ENCODE data around the gene LGI4. TPM values are rescaled to one million over a fixed set of nuclear protein-coding genes. Genes with fewer than 3 reads are reported as not detected.

Gene LGI4
- total RNA-seq, 2 donors from 2014 or later, result 1.6 to 3.9 TPM

DNA sequence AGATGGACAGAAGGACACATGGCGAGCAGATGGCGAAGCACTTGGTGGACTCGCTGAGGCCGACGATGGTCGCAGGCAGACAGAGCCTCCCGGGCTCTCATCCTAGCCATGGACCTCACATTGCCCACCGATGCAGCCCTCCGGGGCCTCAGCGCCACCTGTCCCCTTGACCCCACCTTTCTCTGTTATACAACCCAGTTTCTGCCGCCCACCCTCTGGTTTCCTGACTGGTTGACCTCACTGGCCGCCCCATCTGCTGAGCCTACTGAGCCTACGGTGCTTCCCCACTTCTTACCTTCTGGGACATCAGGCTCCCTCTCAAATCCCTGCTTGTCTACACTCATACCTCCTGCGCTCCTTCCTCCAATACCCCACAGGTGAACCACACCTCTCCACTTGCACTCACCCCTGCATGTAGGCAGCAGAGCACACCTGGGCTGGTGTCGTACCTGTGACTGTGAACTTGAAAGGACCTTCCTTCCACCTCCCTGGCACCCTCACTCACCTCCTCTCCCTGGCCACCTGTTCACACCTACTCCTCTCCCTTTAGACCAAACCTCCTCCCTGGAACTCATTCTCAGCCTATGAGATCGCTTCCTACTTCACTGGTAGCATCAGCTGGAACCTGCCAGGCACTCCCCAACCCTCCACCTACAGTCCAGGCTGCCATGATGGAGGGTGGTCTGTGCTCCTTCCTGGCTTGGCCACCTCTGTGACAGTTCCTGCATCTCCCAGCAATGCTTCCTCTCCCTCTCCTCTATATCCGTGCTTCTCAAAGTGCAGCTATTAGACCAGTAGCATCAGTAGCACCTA, 57.2 kb downstream of the LGI4 start:
- WGBS, 2 donors, result 90 to 94% methylated on average over 17 of the region's 17 CpGs
- TF ChIP-seq, protein P1, sequence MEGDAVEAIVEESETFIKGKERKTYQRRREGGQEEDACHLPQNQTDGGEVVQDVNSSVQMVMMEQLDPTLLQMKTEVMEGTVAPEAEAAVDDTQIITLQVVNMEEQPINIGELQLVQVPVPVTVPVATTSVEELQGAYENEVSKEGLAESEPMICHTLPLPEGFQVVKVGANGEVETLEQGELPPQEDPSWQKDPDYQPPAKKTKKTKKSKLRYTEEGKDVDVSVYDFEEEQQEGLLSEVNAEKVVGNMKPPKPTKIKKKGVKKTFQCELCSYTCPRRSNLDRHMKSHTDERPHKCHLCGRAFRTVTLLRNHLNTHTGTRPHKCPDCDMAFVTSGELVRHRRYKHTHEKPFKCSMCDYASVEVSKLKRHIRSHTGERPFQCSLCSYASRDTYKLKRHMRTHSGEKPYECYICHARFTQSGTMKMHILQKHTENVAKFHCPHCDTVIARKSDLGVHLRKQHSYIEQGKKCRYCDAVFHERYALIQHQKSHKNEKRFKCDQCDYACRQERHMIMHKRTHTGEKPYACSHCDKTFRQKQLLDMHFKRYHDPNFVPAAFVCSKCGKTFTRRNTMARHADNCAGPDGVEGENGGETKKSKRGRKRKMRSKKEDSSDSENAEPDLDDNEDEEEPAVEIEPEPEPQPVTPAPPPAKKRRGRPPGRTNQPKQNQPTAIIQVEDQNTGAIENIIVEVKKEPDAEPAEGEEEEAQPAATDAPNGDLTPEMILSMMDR (IDR thresholded peaks at IDR 0.05), result no peak
- TF ChIP-seq POLR2A (IDR thresholded peaks at IDR 0.05), result no peak
- Histone ChIP-seq H3K4me1 (no peaks in the 10 kb centered on the region), H3K9me3 (no peaks in the 10 kb centered on the region), H3K4me3 (no peak overlapping the region), H3K27ac (no peak overlapping the region), H3K36me3 (replicated peaks in 1 of 2; ENCODE audit: insufficient read depth in 1 of 2, low read depth in 2 of 2) (no peaks in the 10 kb centered on the region), H3K27me3 (no peaks in the 10 kb centered on the region)
- intact Hi-C loops (cut with DNase I), result no loop called here
- DNase-seq (no peak), ATAC-seq (no peak)

DNA sequence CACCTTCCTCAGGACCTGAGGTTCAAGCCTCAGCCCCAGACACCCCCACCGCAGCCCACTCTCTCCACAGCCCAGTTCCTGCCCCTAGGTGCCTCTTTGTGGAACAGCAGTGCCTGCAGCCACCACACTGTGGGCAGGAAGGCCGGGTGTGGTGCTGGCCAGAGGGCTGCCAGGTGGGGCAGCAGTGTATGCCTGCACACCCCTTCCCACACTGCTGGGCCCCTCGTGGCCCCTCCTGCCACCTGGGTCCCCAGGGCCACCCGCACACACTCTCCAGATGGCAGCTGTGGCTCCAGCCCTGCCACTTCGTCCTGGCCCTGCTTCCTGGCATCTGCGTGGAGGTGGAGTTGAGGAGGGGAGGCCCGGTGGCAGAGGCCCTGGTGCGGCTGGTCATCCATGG, 58.2 kb downstream of the LGI4 start:
- no peaks in the 10 kb centered on the region for H3K27me3 ChIP-seq
- intact Hi-C loops (cut with DNase I), result no loop called here
- no peak overlapping the region for H3K4me3 ChIP-seq

DNA sequence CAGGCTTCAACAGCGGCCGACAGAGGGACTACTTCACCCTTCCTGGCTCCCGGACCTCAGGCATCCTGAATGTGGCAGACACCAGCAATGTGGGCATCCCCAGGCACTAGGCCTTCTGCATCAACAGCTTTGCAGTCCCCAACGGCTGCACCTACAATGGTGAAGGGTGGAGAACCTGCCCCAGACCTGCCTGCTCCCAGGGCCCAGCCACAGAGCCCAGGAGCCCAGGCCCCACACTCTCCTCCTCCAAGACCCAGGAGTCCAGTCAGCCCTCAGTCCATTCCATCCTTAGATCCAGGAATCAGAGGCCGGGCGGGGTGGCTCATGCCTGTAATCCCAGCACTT, 58.9 kb downstream of the LGI4 start:
- H3K27me3 ChIP-seq, result no peaks in the 10 kb centered on the region
- H3K27ac ChIP-seq, result no peak overlapping the region
- no peaks in the 10 kb centered on the region for H3K9me3 ChIP-seq
- TF ChIP-seq, protein P1 (IDR thresholded peaks at IDR 0.05), result no peak
- no peak for TF ChIP-seq POLR2A (IDR thresholded peaks at IDR 0.05)
- H3K4me3 ChIP-seq, result no peak overlapping the region
- H3K36me3 ChIP-seq (replicated peaks in 1 of 2; ENCODE audit: insufficient read depth in 1 of 2, low read depth in 2 of 2), result no peaks in the 10 kb centered on the region
- no peaks in the 10 kb centered on the region for H3K4me1 ChIP-seq
- intact Hi-C loops (cut with DNase I), result no loop called here
- WGBS, 2 donors, result 96 to 100% methylated on average over 2 to 6 of the region's 6 CpGs
- ATAC-seq (no peak), DNase-seq (no peak)

More for the DNA sequence above, 58.2 kb downstream of the LGI4 start:
- no peak for ATAC-seq
- no peaks in the 10 kb centered on the region for H3K36me3 ChIP-seq (replicated peaks in 1 of 2; ENCODE audit: insufficient read depth in 1 of 2, low read depth in 2 of 2)
- H3K27ac ChIP-seq, result no peak overlapping the region
- H3K4me1 ChIP-seq, result no peaks in the 10 kb centered on the region
- H3K9me3 ChIP-seq, result no peaks in the 10 kb centered on the region
- no peak for TF ChIP-seq POLR2A (IDR thresholded peaks at IDR 0.05)
- TF ChIP-seq, protein P1 (IDR thresholded peaks at IDR 0.05), result no peak
- WGBS, 2 donors, result 53 to 87% methylated on average over 4 to 8 of the region's 8 CpGs
- DNase-seq, result no peak

DNA sequence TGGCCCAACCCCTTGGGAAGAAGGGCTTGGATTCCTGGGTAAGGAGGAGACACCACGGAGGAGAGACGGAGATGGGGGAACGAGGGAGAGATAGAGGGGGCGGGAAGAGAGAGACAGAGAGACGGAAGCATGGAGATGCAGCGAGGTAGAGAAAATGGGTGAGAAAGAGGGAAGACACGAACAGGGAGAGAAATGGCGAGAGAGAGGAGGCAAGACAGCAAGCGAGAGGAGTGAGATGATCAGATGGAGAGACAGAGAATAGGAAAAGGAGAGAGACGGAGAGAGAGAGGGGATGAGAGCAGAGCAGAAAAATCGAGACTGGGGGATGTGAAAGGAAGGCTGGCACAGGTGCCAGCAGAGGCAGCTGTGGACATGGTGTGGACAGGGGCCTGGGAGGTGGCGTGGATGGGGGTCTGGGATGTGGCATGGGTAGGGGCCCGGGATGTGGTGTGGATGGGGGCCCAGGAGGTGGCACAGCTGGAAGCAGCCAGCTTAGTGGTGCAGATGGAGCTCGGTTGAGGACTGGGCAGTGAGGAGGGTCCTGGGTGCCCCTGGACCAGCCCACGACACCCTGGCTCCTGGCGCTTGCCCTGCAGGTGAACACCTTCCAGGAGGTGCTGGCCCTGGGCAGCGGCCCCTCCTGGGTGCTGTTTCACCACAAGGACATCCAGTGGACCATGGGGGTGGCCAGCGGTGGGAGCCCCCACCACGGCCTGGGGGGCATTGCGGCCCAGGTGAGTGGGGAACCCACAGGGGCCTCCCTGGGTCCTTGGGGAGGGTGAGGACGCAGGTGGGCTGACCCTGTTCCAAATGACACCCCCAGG, 59.4 kb downstream of the LGI4 start:
- Histone ChIP-seq H3K36me3 (replicated peaks in 1 of 2; ENCODE audit: insufficient read depth in 1 of 2, low read depth in 2 of 2) (no peaks in the 10 kb centered on the region), H3K4me1 (no peaks in the 10 kb centered on the region), H3K27me3 (no peaks in the 10 kb centered on the region), H3K4me3 (no peak overlapping the region), H3K27ac (no peak overlapping the region), H3K9me3 (peaks cover 0 to 3% (median 0%) of the 10 kb centered on the region in 3 donors)
- WGBS, 2 donors, result 82 to 88% methylated on average over 17 to 21 of the region's 21 CpGs
- intact Hi-C loops (cut with DNase I), result no loop called here
- ATAC-seq (no peak), DNase-seq (no peak)
- TF ChIP-seq, protein P1 (IDR thresholded peaks at IDR 0.05), result no peak
- TF ChIP-seq POLR2A (IDR thresholded peaks at IDR 0.05), result no peak

Small RNAs within 50 kb of the gene (small RNA-seq; reads per million reads assigned to genes)
- gene AC020907.2, result not detected

Other genes with a start within 250 kb of the LGI4 start
- 1 to 10 TPM in 1 of 2 donors, under 1 TPM in 1; 0.66 to 2.6 TPM for gene ZNF30, start 208.2 kb downstream of the LGI4 start, total RNA-seq
- gene ZNF792, start 170.8 kb downstream of the LGI4 start, total RNA-seq, result 1 to 10 TPM; 4.0 to 7.0 TPM
- 10 to 100 TPM; 90.8 to 94.9 TPM for gene GRAMD1A, start 134.7 kb downstream of the LGI4 start, total RNA-seq
- 10 to 100 TPM in 1 of 2 donors, 1 to 10 TPM in 1; 2.3 to 23.6 TPM for gene SCN1B, start 104.6 kb downstream of the LGI4 start, total RNA-seq
- gene HPN, start 93.3 kb downstream of the LGI4 start, total RNA-seq, result 100 to 1,000 TPM; 135 to 289 TPM
- 10 to 100 TPM; 13.5 to 51.6 TPM for gene FXYD3, start 19.2 kb downstream of the LGI4 start, total RNA-seq
- 1 to 10 TPM; 1.6 to 9.1 TPM for gene FXYD1, start 3.8 kb upstream of the LGI4 start, total RNA-seq
- gene FXYD7, start 8.2 kb upstream of the LGI4 start, total RNA-seq, result 1 to 10 TPM in 1 of 2 donors, under 1 TPM in 1; 0.52 to 1.3 TPM
- gene FXYD5, start 19.7 kb upstream of the LGI4 start, total RNA-seq, result 10 to 100 TPM; 11.5 to 17.1 TPM
- gene FAM187B, start 93.7 kb upstream of the LGI4 start, total RNA-seq, result not detected
- gene LSR, start 113.9 kb upstream of the LGI4 start, total RNA-seq, result 10 to 100 TPM; 67.5 to 80.1 TPM
- gene USF2, start 133.9 kb upstream of the LGI4 start, total RNA-seq, result 10 to 100 TPM; 76.8 to 91.3 TPM
- not detected for gene HAMP, start 147.5 kb upstream of the LGI4 start, total RNA-seq
- gene MAG, start 157.1 kb upstream of the LGI4 start, total RNA-seq, result 1 to 10 TPM in 1 of 2 donors, not detected in 1; 1.6 TPM
- gene CD22, start 194.1 kb upstream of the LGI4 start, total RNA-seq, result 1 to 10 TPM in 1 of 2 donors, under 1 TPM in 1; 0.52 to 3.0 TPM
- 1 to 10 TPM; 1.6 to 2.3 TPM for gene FFAR1, start 212.8 kb upstream of the LGI4 start, total RNA-seq
- not detected for gene FFAR3, start 223.4 kb upstream of the LGI4 start, total RNA-seq
- not detected for gene GPR42, start 236.0 kb upstream of the LGI4 start, total RNA-seq